H9 (cell line): Measurements from ENCODE around the gene LEF1. TPM values are rescaled to one million over a fixed set of nuclear protein-coding genes. Genes with fewer than 3 reads are reported as not detected.

Experiments used
- DNase-seq: peaks from one replicate; pipeline ENCODE4 v3.0.0-alpha.2; 2017
- H2AFZ ChIP-seq: one replicate; pipeline ENCODE4 v1.6.1; 2013; ENCODE audit warnings: mild to moderate bottlenecking, low read length, control low read depth, moderate library complexity
- H2AK5ac ChIP-seq: 2 replicates; pipeline ENCODE4 v1.6.1; 2013; ENCODE audit warnings: low read length, control low read depth, mixed read lengths; ENCODE audit not compliant: insufficient read length
- H2BK120ac ChIP-seq: one replicate; pipeline ENCODE4 v1.6.1; 2013; ENCODE audit warnings: low read depth, mild to moderate bottlenecking, low read length, control low read depth, inconsistent platforms; ENCODE audit not compliant: poor library complexity, severe bottlenecking
- H2BK12ac ChIP-seq: 2 replicates; pipeline ENCODE4 v1.6.1; 2013; ENCODE audit warnings: low read length, control low read depth, mixed read lengths, low read depth; ENCODE audit not compliant: insufficient read length
- H2BK15ac ChIP-seq: 2 replicates; pipeline ENCODE4 v1.6.1; 2013; ENCODE audit warnings: low read depth, low read length, control low read depth
- H2BK20ac ChIP-seq: one replicate; pipeline ENCODE4 v1.6.1; 2013; ENCODE audit warnings: low read depth, mild to moderate bottlenecking, low read length, control low read depth, inconsistent platforms; ENCODE audit not compliant: poor library complexity, severe bottlenecking
- H2BK5ac ChIP-seq: 2 replicates; pipeline ENCODE4 v1.6.1; 2013; ENCODE audit warnings: low read length, control low read depth, mixed read lengths; ENCODE audit not compliant: insufficient read length
- H3K14ac ChIP-seq: 2 replicates; pipeline ENCODE4 v1.6.1; 2013; ENCODE audit warnings: low read length, control low read depth; ENCODE audit not compliant: insufficient read depth
- H3K18ac ChIP-seq: 2 replicates; pipeline ENCODE4 v1.6.1; 2013; ENCODE audit warnings: low read depth, mild to moderate bottlenecking, mixed read lengths, low read length, control low read depth; ENCODE audit not compliant: insufficient read length
- H3K23ac ChIP-seq: 2 replicates; pipeline ENCODE4 v1.6.1; 2013; ENCODE audit warnings: low read length, control low read depth, mixed read lengths, low read depth; ENCODE audit not compliant: insufficient read length
- H3K23me2 ChIP-seq: 2 replicates; pipeline ENCODE4 v1.6.1; 2013; ENCODE audit warnings: low read depth, mild to moderate bottlenecking, mixed read lengths, low read length, control low read depth; ENCODE audit not compliant: insufficient read length, poor library complexity, severe bottlenecking
- H3K27ac ChIP-seq: 2 replicates; pipeline ENCODE4 v1.5.1; 2013; ENCODE audit warnings: low read length, control low read depth, mixed read lengths, low read depth; ENCODE audit not compliant: insufficient read length
- H3K27me3 ChIP-seq: 2 replicates; pipeline ENCODE4 v1.6.1; 2013; ENCODE audit warnings: low read length, control low read depth, inconsistent platforms; ENCODE audit not compliant: insufficient read depth
- H3K4ac ChIP-seq: 2 replicates; pipeline ENCODE4 v1.6.1; 2013; ENCODE audit warnings: low read depth, mild to moderate bottlenecking, control low read depth, inconsistent platforms, low read length, moderate library complexity
- H3K4me1 ChIP-seq: 2 replicates; pipeline ENCODE4 v1.6.1; 2013; ENCODE audit warnings: low read length, control low read depth, inconsistent platforms; ENCODE audit not compliant: insufficient read depth
- H3K4me2 ChIP-seq: 2 replicates; pipeline ENCODE4 v1.6.1; 2013; ENCODE audit warnings: low read length, control low read depth, mixed read lengths; ENCODE audit not compliant: insufficient read length, insufficient read depth
- H3K56ac ChIP-seq: 2 replicates; pipeline ENCODE4 v1.6.1; 2013; ENCODE audit warnings: low read depth, mild to moderate bottlenecking, mixed read lengths, low read length, control low read depth; ENCODE audit not compliant: insufficient read length
- H3K79me1 ChIP-seq: 2 replicates; pipeline ENCODE4 v1.6.1; 2013; ENCODE audit warnings: low read depth, mild to moderate bottlenecking, moderate library complexity, low read length, control low read depth, inconsistent platforms; ENCODE audit not compliant: insufficient read depth, poor library complexity, severe bottlenecking
- H3K79me2 ChIP-seq: 2 replicates; pipeline ENCODE4 v1.6.1; 2013; ENCODE audit warnings: low read length, control low read depth, inconsistent platforms; ENCODE audit not compliant: insufficient read depth
- H3K9ac ChIP-seq: 2 replicates; pipeline ENCODE4 v1.6.1; 2013; ENCODE audit warnings: low read length, control low read depth, mixed read lengths; ENCODE audit not compliant: insufficient read length; ENCODE audit errors: extremely low read depth
- H3K9me3 ChIP-seq: one replicate; pipeline ENCODE4 v1.6.1; 2013; ENCODE audit warnings: low read depth, low read length, inconsistent platforms; ENCODE audit not compliant: control insufficient read depth
- H3T11ph ChIP-seq: one replicate; pipeline ENCODE4 v1.6.1; 2013; ENCODE audit warnings: mild to moderate bottlenecking, low read length, control low read depth, inconsistent platforms
- H4K20me1 ChIP-seq: one replicate; pipeline ENCODE4 v1.6.1; 2013; ENCODE audit not compliant: control insufficient read depth, insufficient read length, insufficient read depth
- H4K5ac ChIP-seq: 2 replicates; pipeline ENCODE4 v1.6.1; 2013; ENCODE audit warnings: low read depth, mild to moderate bottlenecking, mixed read lengths, low read length, control low read depth; ENCODE audit not compliant: insufficient read length
- H4K8ac ChIP-seq: replicated peaks from 2 replicates; pipeline ENCODE4 v1.6.1; 2013; ENCODE audit warnings: low read length, control low read depth, mixed read lengths, low read depth; ENCODE audit not compliant: insufficient read length
- H4K91ac ChIP-seq: 2 replicates; pipeline ENCODE4 v1.6.1; 2013; ENCODE audit warnings: low read depth, mild to moderate bottlenecking, moderate library complexity, mixed read lengths, low read length, control low read depth; ENCODE audit not compliant: insufficient read length
- H3K27ac Mint-ChIP-seq, 3 experiments: 2 replicates in 2 of 3; 3 replicates in 1 of 3; pipeline ENCODE4 v1.8.0; 2020 to 2021; ENCODE audit warnings: mixed read lengths in 3 of 3, mild to moderate bottlenecking in 1 of 3, moderate library complexity in 1 of 3
- H3K27me3 Mint-ChIP-seq: 2 replicates; pipeline ENCODE4 v1.8.0; 2021; ENCODE audit warnings: low read depth, mild to moderate bottlenecking, moderate library complexity, mixed read lengths
- H3K36me3 Mint-ChIP-seq, 3 experiments: 2 replicates in 2 of 3; 3 replicates in 1 of 3; pipeline ENCODE4 v1.8.0; 2020 to 2021; ENCODE audit warnings: low read depth in 3 of 3, mixed read lengths in 3 of 3; ENCODE audit not compliant: insufficient read depth in 1 of 3
- H3K4me1 Mint-ChIP-seq, 2 experiments: 2 replicates each; pipeline ENCODE4 v1.8.0; 2020; ENCODE audit warnings: mixed read lengths in 2 of 2
- H3K4me3 Mint-ChIP-seq, 2 experiments: 2 replicates in 1 of 2; 3 replicates in 1 of 2; pipeline ENCODE4 v1.8.0; 2020 to 2021; ENCODE audit warnings: mild to moderate bottlenecking in 2 of 2, mixed read lengths in 2 of 2, moderate library complexity in 1 of 2
- H3K9me3 Mint-ChIP-seq, 2 experiments: 2 replicates in 1 of 2; 3 replicates in 1 of 2; pipeline ENCODE4 v1.8.0; 2020; ENCODE audit warnings: mild to moderate bottlenecking in 2 of 2, mixed read lengths in 2 of 2, moderate library complexity in 1 of 2
- WGBS: extraction: QIAGEN DNeasy Blood & Tissue Kit; methylation state at CpG from one replicate; pipeline ENCODE4 v1.1.7; 2013; ENCODE audit warnings: missing lambda C conversion rate, low lambda C conversion rate, mixed read lengths; ENCODE audit not compliant: insufficient read length; ENCODE audit errors: extremely low coverage; 5-methylcytosine and 5-hydroxymethylcytosine counted together
- total RNA-seq: library from RNA; stranded (reverse); gene quantifications from 2 replicates; pipeline ENCODE4 v1.2.1, GENCODE V29; 2021
- TF ChIP-seq, protein P1 (sequence below): fragments of 200-600 bp; sonication (generic); conservative IDR thresholded peaks from 3 replicates; pipeline ENCODE4 v1.8.0; 2021; ENCODE audit warnings: antibody characterized with exemption, mild to moderate bottlenecking

LEF1 gene
- total RNA-seq, 1 experiment from 2014 or later: 2.5 TPM

DNA sequence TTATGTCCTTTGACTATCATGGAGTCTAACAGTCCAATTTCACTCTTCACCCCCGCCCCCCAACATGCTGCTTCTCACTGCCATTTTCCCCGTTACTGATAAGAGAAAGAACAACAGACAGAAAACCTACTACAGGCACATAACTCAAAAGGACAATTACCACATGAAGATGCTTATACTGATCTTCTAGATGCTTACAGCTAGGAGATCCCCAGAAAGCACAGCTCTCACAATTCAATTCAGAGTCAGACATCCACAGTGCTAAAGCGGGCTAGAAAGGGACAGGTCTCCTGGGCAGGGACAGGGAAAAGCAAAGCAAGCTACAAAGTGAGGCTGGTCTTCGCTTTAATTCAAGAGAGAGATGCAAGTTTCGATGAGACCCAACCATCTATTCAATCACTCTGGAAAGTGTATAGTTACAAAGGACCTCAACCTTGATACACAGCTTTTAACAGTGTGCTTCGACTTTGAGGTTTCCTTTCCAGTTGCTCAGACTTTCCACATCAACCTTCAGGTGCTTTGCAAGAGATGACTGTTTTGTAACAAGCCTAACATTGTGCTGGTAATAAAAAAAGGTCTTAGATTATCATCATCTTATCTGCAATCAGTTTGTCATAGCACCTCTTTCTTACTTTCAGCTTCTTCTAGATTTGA is 60.9 kb downstream of the LEF1 start:
- Histone ChIP-seq H2BK120ac (no peak overlapping the region), H4K20me1 (no peaks in the 10 kb centered on the region), H3K27me3 (no peaks in the 10 kb centered on the region), H3K4me2 (no peak overlapping the region), H3K18ac (no peak overlapping the region), H3K23me2 (no peaks in the 10 kb centered on the region), H3K79me2 (no peaks in the 10 kb centered on the region), H2AFZ (no peak overlapping the region), H3K79me1 (no peaks in the 10 kb centered on the region), H2BK12ac (no peak overlapping the region), H3K23ac (no peak overlapping the region), H3K4ac (no peak overlapping the region), H3K4me1 (0 out of 2 replicates have a peak, but pooled peaks cover 2% of the 10 kb centered on the region), H3K9me3 (no peaks in the 10 kb centered on the region), H4K5ac (no peak overlapping the region), H4K8ac (no peak overlapping the region), H3T11ph (no peak overlapping the region), H3K9ac (no peak overlapping the region), H3K56ac (no peak overlapping the region), H2AK5ac (no peak overlapping the region), H4K91ac (no peak overlapping the region), H2BK15ac (no peak overlapping the region), H2BK20ac (no peak overlapping the region), H2BK5ac (no peak overlapping the region), H3K14ac (no peak overlapping the region), H3K27ac (no peak overlapping the region)
- DNase-seq: no peak
- Mint-ChIP-seq H3K27ac (no peak overlapping the region; a peak in 1 of 7 replicates), H3K4me1 (peaks cover 22 to 33% of the 10 kb centered on the region in 2 experiments), H3K36me3 (no peaks in the 10 kb centered on the region), H3K4me3 (no peak overlapping the region), H3K9me3 (no peaks in the 10 kb centered on the region), H3K27me3 (peaks cover 15% of the 10 kb centered on the region)
- TF ChIP-seq, protein P1, sequence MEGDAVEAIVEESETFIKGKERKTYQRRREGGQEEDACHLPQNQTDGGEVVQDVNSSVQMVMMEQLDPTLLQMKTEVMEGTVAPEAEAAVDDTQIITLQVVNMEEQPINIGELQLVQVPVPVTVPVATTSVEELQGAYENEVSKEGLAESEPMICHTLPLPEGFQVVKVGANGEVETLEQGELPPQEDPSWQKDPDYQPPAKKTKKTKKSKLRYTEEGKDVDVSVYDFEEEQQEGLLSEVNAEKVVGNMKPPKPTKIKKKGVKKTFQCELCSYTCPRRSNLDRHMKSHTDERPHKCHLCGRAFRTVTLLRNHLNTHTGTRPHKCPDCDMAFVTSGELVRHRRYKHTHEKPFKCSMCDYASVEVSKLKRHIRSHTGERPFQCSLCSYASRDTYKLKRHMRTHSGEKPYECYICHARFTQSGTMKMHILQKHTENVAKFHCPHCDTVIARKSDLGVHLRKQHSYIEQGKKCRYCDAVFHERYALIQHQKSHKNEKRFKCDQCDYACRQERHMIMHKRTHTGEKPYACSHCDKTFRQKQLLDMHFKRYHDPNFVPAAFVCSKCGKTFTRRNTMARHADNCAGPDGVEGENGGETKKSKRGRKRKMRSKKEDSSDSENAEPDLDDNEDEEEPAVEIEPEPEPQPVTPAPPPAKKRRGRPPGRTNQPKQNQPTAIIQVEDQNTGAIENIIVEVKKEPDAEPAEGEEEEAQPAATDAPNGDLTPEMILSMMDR: no peak
- WGBS: no CpG with 5 or more reads among the region's 6 CpGs
